Hepatocyte (in vitro differentiated cells): ENCODE measurements around the gene MRGPRE. TPM values are rescaled to one million over a fixed set of nuclear protein-coding genes. Genes with fewer than 3 reads are reported as not detected.

Experiments used
- DNase-seq: peaks from one replicate; pipeline ENCODE4 v3.0.0-alpha.2; 2016; ENCODE audit warnings: low spot score
- H2AFZ ChIP-seq: fragments of 200-600 bp; sonication (generic); 2 replicates; pipeline ENCODE4 v1.6.0; 2016; ENCODE audit warnings: antibody characterized with exemption, mild to moderate bottlenecking
- H3K27ac ChIP-seq: fragments of 200-600 bp; sonication (generic); 2 replicates; pipeline ENCODE4 v1.5.1; 2016; ENCODE audit warnings: mild to moderate bottlenecking
- H3K27me3 ChIP-seq: fragments of 200-600 bp; sonication (generic); 2 replicates; pipeline ENCODE4 v1.6.1; 2016
- H3K36me3 ChIP-seq: fragments of 200-600 bp; sonication (generic); replicated peaks from 2 replicates; pipeline ENCODE4 v1.5.1; 2016; ENCODE audit warnings: low read depth; ENCODE audit not compliant: insufficient read depth
- H3K4me1 ChIP-seq: fragments of 200-600 bp; sonication (generic); 2 replicates; pipeline ENCODE4 v1.5.1; 2016; ENCODE audit warnings: mild to moderate bottlenecking, moderate library complexity; ENCODE audit not compliant: insufficient read depth
- H3K4me2 ChIP-seq: fragments of 200-600 bp; sonication (generic); 2 replicates; pipeline ENCODE4 v1.6.0; 2016
- H3K4me3 ChIP-seq: fragments of 200-600 bp; sonication (generic); 2 replicates; pipeline ENCODE4 v1.5.1; 2016; ENCODE audit warnings: mild to moderate bottlenecking
- H3K79me2 ChIP-seq: fragments of 200-600 bp; sonication (generic); 2 replicates; pipeline ENCODE4 v1.6.0; 2017; ENCODE audit warnings: mild to moderate bottlenecking
- H3K9me2 ChIP-seq: fragments of 200-600 bp; sonication (generic); replicated peaks from 2 replicates; pipeline ENCODE4 v1.6.0; 2017; ENCODE audit warnings: mild to moderate bottlenecking; ENCODE audit not compliant: insufficient read depth
- H3K9me3 ChIP-seq: fragments of 200-600 bp; sonication (generic); 2 replicates; pipeline ENCODE4 v1.5.1; 2016; ENCODE audit warnings: low read depth, mild to moderate bottlenecking
- H4K20me1 ChIP-seq: fragments of 200-600 bp; sonication (generic); 2 replicates; pipeline ENCODE4 v1.6.0; 2016; ENCODE audit warnings: mild to moderate bottlenecking; ENCODE audit not compliant: insufficient read depth, poor library complexity, severe bottlenecking
- CTCF ChIP-seq: fragments of 200-600 bp; sonication (generic); IDR thresholded peaks from 2 replicates; pipeline ENCODE4 v1.5.1; 2016; ENCODE audit warnings: antibody characterized with exemption, mild to moderate bottlenecking; ENCODE audit not compliant: poor library complexity
- EZH2 ChIP-seq: fragments of 200-600 bp; sonication (generic); IDR thresholded peaks from 2 replicates; pipeline ENCODE4 v1.6.1; 2016; ENCODE audit warnings: antibody characterized with exemption, mild to moderate bottlenecking, borderline replicate concordance
- EZH2phosphoT487 ChIP-seq: fragments of 200-600 bp; sonication (generic); IDR thresholded peaks from one replicate; pipeline ENCODE4 v1.6.1; 2018; ENCODE audit warnings: antibody characterized with exemption, mild to moderate bottlenecking, low read depth, moderate library complexity; ENCODE audit not compliant: unreplicated experiment, severe bottlenecking
- WGBS: methylation state at CpG from one replicate; pipeline ENCODE4 v1.1.6; 2016; ENCODE audit warnings: low lambda C conversion rate; ENCODE audit errors: missing lambda C conversion rate; 5-methylcytosine and 5-hydroxymethylcytosine counted together
- polyA plus RNA-seq: library from polyadenylated mRNA; unstranded; fragments of >200 nt; fragmentation: Nextera tagmentation; extraction: Ambion mirVana; gene quantifications from 2 replicates; pipeline ENCODE4 v1.2.1, GENCODE V29; 2016
- total RNA-seq: library from RNA; depleted of rRNA; stranded (reverse); fragments of >200 nt; gene quantifications from 2 replicates; pipeline ENCODE4 v1.2.3, GENCODE V29; 2014

Gene MRGPRE
- total and polyA plus RNA-seq, 2 experiments from 2014 or later = not detected

- Histone ChIP-seq H3K4me2 (no peak overlapping the region), H3K4me3 (no peak overlapping the region), H3K36me3 (no peaks in the 10 kb centered on the region), H3K4me1 (no peaks in the 10 kb centered on the region), H4K20me1 (no peaks in the 10 kb centered on the region), H3K9me3 (no peaks in the 10 kb centered on the region), H2AFZ (no peak overlapping the region), H3K79me2 (no peaks in the 10 kb centered on the region), H3K27ac (no peak overlapping the region), H3K9me2 (no peaks in the 10 kb centered on the region), H3K27me3 (peaks cover 1% of the 10 kb centered on the region)
- TF ChIP-seq EZH2 (no peak), CTCF (no peak), EZH2phosphoT487 (no peak)
- no peak for DNase-seq
- 92% methylated on average over 4 of the region's 4 CpGs for WGBS
Measured at GRCh38 chr11:3214420-3214699, 17.9 kb downstream of the MRGPRE start.

- no peaks in the 10 kb centered on the region for H3K79me2 ChIP-seq
- H3K9me2 ChIP-seq = no peaks in the 10 kb centered on the region
- no peak overlapping the region for H3K4me3 ChIP-seq
- no peak overlapping the region for H3K27ac ChIP-seq
- H3K36me3 ChIP-seq = no peaks in the 10 kb centered on the region
- 80% methylated on average over 23 of the region's 24 CpGs for WGBS
- no peak overlapping the region for H2AFZ ChIP-seq
- no peaks in the 10 kb centered on the region for H4K20me1 ChIP-seq
- peaks cover 6% of the 10 kb centered on the region for H3K27me3 ChIP-seq
- no peak for DNase-seq
- TF ChIP-seq CTCF = no peak
- TF ChIP-seq EZH2 = no peak
- TF ChIP-seq EZH2phosphoT487 = no peak
- H3K4me1 ChIP-seq = no peaks in the 10 kb centered on the region
- H3K9me3 ChIP-seq = no peaks in the 10 kb centered on the region
- no peak overlapping the region for H3K4me2 ChIP-seq
Measured at GRCh38 chr11:3213659-3214419, 18.4 kb downstream of the MRGPRE start.

- Histone ChIP-seq H3K9me3 (no peaks in the 10 kb centered on the region), H4K20me1 (no peaks in the 10 kb centered on the region), H3K27ac (no peak overlapping the region), H3K27me3 (peaks cover 30% of the 10 kb centered on the region), H3K4me3 (no peak overlapping the region), H3K4me2 (no peak overlapping the region), H2AFZ (no peak overlapping the region), H3K9me2 (no peaks in the 10 kb centered on the region), H3K79me2 (no peaks in the 10 kb centered on the region), H3K36me3 (no peaks in the 10 kb centered on the region), H3K4me1 (no peaks in the 10 kb centered on the region)
- TF ChIP-seq EZH2 (no peak), EZH2phosphoT487 (no peak), CTCF (no peak)
- 91% methylated on average over 6 of the region's 6 CpGs for WGBS
- no peak for DNase-seq
Measured at GRCh38 chr11:3208272-3208671, 23.9 kb downstream of the MRGPRE start.
